ENCODE measurements around the gene C5orf46. TPM values are rescaled to one million over a fixed set of nuclear protein-coding genes. Genes with fewer than 3 reads are reported as not detected.

The C5orf46 gene
- polyA plus RNA-seq, 2 of the 4 experiments (the other 2 are of a cell fraction), result not detected

DNA sequence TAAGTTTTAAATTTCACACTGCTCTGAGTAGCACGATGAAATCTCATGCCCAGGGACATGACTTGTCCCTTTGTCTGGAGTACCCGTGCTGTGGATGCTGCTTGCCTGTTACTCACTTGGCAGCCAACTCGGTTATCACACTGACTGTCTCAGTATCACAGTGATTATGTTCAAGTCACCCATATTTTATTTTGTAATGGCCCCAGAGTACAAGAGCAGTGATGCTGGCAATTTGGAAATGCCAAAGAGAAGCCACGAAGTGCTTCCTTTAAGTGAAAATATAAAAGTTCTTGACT lies 50.6 kb downstream of the C5orf46 start:
- Histone ChIP-seq H3K4me2 (no peak overlapping the region), H3K27ac (no peak overlapping the region), H3K4me1 (no peaks in the 10 kb centered on the region), H3K4me3 (no peak overlapping the region), H3K9me3 (no peaks in the 10 kb centered on the region)
- CTCF ChIA-PET, result interaction anchor here (2.7 to 7.6 kb wide), 3 partner anchors 11 to 79 kb away, joined by 21 to 59 read pairs (median 26); no protein-coding TSS in a partner anchor
- no peak for DNase-seq (ENCODE audit: low read depth in 1 of 2, low spot score in 1 of 2)
- WGBS (ENCODE audit: missing lambda C conversion rate), result 5% methylated on average over 4 of the region's 4 CpGs
- POLR2A ChIA-PET, result no interaction called here
- ATAC-seq, result no peak
- FAIRE-seq, result no peak
- TF ChIP-seq ZSCAN20 (CRISPR knock-in tag; IDR thresholded peaks at IDR 0.05), result no peak
- TF ChIP-seq KDM1A (IDR thresholded peaks at IDR 0.05; ENCODE audit: low read depth), result no peak
- TF ChIP-seq, protein P1, sequence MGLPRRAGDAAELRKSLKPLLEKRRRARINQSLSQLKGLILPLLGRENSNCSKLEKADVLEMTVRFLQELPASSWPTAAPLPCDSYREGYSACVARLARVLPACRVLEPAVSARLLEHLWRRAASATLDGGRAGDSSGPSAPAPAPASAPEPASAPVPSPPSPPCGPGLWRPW (IDR thresholded peaks at IDR 0.05), result no peak
- no peak for TF ChIP-seq TP53 (CRISPR knock-in tag; IDR thresholded peaks at IDR 0.05)
- TF ChIP-seq EHF (CRISPR knock-in tag; IDR thresholded peaks at IDR 0.05), result no peak
- no peak for TF ChIP-seq HOXA7 (CRISPR knock-in tag; IDR thresholded peaks at IDR 0.05)
- TF ChIP-seq, protein P2, sequence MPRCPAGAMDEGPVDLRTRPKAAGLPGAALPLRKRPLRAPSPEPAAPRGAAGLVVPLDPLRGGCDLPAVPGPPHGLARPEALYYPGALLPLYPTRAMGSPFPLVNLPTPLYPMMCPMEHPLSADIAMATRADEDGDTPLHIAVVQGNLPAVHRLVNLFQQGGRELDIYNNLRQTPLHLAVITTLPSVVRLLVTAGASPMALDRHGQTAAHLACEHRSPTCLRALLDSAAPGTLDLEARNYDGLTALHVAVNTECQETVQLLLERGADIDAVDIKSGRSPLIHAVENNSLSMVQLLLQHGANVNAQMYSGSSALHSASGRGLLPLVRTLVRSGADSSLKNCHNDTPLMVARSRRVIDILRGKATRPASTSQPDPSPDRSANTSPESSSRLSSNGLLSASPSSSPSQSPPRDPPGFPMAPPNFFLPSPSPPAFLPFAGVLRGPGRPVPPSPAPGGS (IDR thresholded peaks at IDR 0.05), result no peak
- no peak for TF ChIP-seq HEYL (CRISPR knock-in tag; IDR thresholded peaks at IDR 0.05)
- no peak for TF ChIP-seq HOXB5 (CRISPR knock-in tag; IDR thresholded peaks at IDR 0.05)

DNA sequence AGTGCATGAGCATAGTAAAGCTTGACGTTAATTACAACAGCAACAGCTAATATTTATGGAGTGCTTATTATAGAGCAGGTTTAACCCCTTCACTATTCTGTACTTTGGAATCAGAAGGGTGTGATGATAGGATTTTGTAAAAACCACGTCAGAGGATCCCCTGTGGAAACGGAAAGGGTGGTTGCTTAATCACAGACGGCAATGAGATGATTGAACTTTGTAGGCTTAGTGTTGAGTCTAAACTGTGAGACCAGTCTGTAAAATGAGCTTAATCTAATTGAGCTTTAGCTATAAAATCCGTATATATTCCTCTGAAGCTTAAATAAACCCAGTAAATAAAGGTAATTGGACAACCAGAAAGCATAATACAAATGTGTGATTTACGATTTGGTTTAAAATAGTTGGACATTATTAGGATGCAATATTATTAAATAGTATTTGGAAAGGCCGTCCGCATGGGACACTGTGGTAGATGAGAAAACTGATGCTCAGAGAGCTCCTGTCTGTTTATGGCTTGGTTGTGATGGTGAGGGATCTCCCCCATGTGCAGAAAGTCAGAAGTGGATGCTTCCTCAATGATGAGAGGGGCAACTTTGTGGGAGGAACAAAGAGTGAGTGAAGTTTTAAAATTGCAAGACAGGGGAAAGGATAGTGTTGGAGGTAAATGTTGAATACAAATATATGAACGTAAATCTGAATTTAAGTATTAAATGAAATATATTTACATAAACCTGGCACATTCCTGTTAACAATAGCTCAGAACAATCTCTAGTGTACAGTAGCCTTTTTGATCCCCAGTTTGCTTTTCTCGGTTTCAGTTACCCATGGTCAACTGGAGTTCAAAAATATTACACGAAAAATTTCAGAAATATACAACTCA lies 51.2 kb downstream of the C5orf46 start:
- Histone ChIP-seq H3K4me3 (no peak overlapping the region), H3K4me1 (no peaks in the 10 kb centered on the region), H3K4me2 (no peak overlapping the region), H3K27ac (no peak overlapping the region), H3K9me3 (no peaks in the 10 kb centered on the region)
- ATAC-seq, result no peak
- FAIRE-seq, result no peak
- ChIA-PET CTCF (interaction anchor here (3.6 to 7.6 kb wide), 2 partner anchors 10 to 80 kb away, joined by 21 to 59 read pairs; no protein-coding TSS in a partner anchor), POLR2A (no interaction called here)
- no peak for TF ChIP-seq NR3C1 (IDR thresholded peaks at IDR 0.05)
- no peak for TF ChIP-seq ZC3H11A (IDR thresholded peaks at IDR 0.05)
- TF ChIP-seq CBX2 (IDR thresholded peaks at IDR 0.05; ENCODE audit: borderline replicate concordance, low read depth), result no peak
- TF ChIP-seq HDAC2 (IDR thresholded peaks at IDR 0.05), result no peak
- no peak for TF ChIP-seq MYC (IDR thresholded peaks at IDR 0.05; ENCODE audit: borderline replicate concordance, low read length)
- TF ChIP-seq PHF8 (IDR thresholded peaks at IDR 0.05; ENCODE audit: borderline replicate concordance, low read depth), result no peak
- TF ChIP-seq TP53 (CRISPR knock-in tag; IDR thresholded peaks at IDR 0.05), result no peak
- TF ChIP-seq CBX8 (IDR thresholded peaks at IDR 0.05), result no peak
- no peak for TF ChIP-seq EP300 (IDR thresholded peaks at IDR 0.05)
- TF ChIP-seq HOXA7 (CRISPR knock-in tag; IDR thresholded peaks at IDR 0.05), result no peak
- TF ChIP-seq SREBF2 (IDR thresholded peaks at IDR 0.05), result no peak
- TF ChIP-seq FOSL2 (IDR thresholded peaks at IDR 0.05), result no peak
- TF ChIP-seq FOSL2 (CRISPR knock-in tag; IDR thresholded peaks at IDR 0.05), result no peak
- TF ChIP-seq, protein P3, sequence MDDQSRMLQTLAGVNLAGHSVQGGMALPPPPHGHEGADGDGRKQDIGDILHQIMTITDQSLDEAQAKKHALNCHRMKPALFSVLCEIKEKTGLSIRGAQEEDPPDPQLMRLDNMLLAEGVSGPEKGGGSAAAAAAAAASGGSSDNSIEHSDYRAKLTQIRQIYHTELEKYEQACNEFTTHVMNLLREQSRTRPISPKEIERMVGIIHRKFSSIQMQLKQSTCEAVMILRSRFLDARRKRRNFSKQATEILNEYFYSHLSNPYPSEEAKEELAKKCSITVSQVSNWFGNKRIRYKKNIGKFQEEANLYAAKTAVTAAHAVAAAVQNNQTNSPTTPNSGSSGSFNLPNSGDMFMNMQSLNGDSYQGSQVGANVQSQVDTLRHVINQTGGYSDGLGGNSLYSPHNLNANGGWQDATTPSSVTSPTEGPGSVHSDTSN (IDR thresholded peaks at IDR 0.05), result no peak
- no peak for TF ChIP-seq EHMT2 (IDR thresholded peaks at IDR 0.05; ENCODE audit: low read depth)
- TF ChIP-seq ZSCAN20 (CRISPR knock-in tag; IDR thresholded peaks at IDR 0.05), result no peak
- no peak for TF ChIP-seq NPAS2 (CRISPR knock-in tag; IDR thresholded peaks at IDR 0.05; ENCODE audit: borderline replicate concordance)
- TF ChIP-seq FOXS1 (CRISPR knock-in tag; IDR thresholded peaks at IDR 0.05), result no peak
- DNase-seq (ENCODE audit: low read depth in 1 of 2, low spot score in 1 of 2), result no peak
- WGBS (ENCODE audit: missing lambda C conversion rate), result 12% methylated on average over 11 of the region's 11 CpGs

Measured in A549 (cell line).